ENCODE data around the gene KIF19. TPM values are rescaled to one million over a fixed set of nuclear protein-coding genes. Genes with fewer than 3 reads are reported as not detected.

KIF19 gene
- total RNA-seq, 1 donor from 2014 or later, result not detected

- TF ChIP-seq CTCF (IDR thresholded peaks at IDR 0.05), result no peak
- no peak for DNase-seq (ENCODE audit: extremely low spot score, unreplicated experiment)
- H3K27me3 Mint-ChIP-seq (ENCODE audit: unreplicated experiment), result no peaks in the 10 kb centered on the region
- H3K36me3 Mint-ChIP-seq (ENCODE audit: unreplicated experiment), result no peaks in the 10 kb centered on the region
- no peaks in the 10 kb centered on the region for H3K4me1 Mint-ChIP-seq (ENCODE audit: unreplicated experiment)
- H3K4me3 Mint-ChIP-seq (ENCODE audit: unreplicated experiment), result no peak overlapping the region
- peaks cover 5% of the 10 kb centered on the region for H3K9me3 Mint-ChIP-seq (ENCODE audit: unreplicated experiment)
- no peak overlapping the region for H3K27ac Mint-ChIP-seq (ENCODE audit: unreplicated experiment)
These were observed 11.1 kb upstream of the KIF19 start for GRCh38 chr17:74314877-74315276.

- H3K4me3 Mint-ChIP-seq (ENCODE audit: unreplicated experiment), result no peak overlapping the region
These were observed 9.8 kb upstream of the KIF19 start for GRCh38 chr17:74316220-74316619.

GRCh38 chr17:74317071-74317470, 9.0 kb upstream of the KIF19 start:
- Mint-ChIP-seq H3K4me3 (ENCODE audit: unreplicated experiment) (no peak overlapping the region), H3K36me3 (ENCODE audit: unreplicated experiment) (no peaks in the 10 kb centered on the region), H3K27me3 (ENCODE audit: unreplicated experiment) (peaks cover 5% of the 10 kb centered on the region), H3K9me3 (ENCODE audit: unreplicated experiment) (peaks cover 5% of the 10 kb centered on the region), H3K4me1 (ENCODE audit: unreplicated experiment) (no peaks in the 10 kb centered on the region), H3K27ac (ENCODE audit: unreplicated experiment) (no peak overlapping the region)
- DNase-seq (ENCODE audit: extremely low spot score, unreplicated experiment), result no peak
- no peak for TF ChIP-seq CTCF (IDR thresholded peaks at IDR 0.05)

More at GRCh38 chr17:74316220-74316619, 9.8 kb upstream of the KIF19 start:
- TF ChIP-seq CTCF (IDR thresholded peaks at IDR 0.05), result no peak
- Mint-ChIP-seq H3K4me1 (ENCODE audit: unreplicated experiment) (no peaks in the 10 kb centered on the region), H3K9me3 (ENCODE audit: unreplicated experiment) (peaks cover 5% of the 10 kb centered on the region), H3K36me3 (ENCODE audit: unreplicated experiment) (no peaks in the 10 kb centered on the region), H3K27ac (ENCODE audit: unreplicated experiment) (no peak overlapping the region), H3K27me3 (ENCODE audit: unreplicated experiment) (no peaks in the 10 kb centered on the region)
- no peak for DNase-seq (ENCODE audit: extremely low spot score, unreplicated experiment)

GRCh38 chr17:74318391-74318790, 7.6 kb upstream of the KIF19 start:
- no peak for TF ChIP-seq CTCF (IDR thresholded peaks at IDR 0.05)
- Mint-ChIP-seq H3K27me3 (ENCODE audit: unreplicated experiment) (peaks cover 9% of the 10 kb centered on the region), H3K4me3 (ENCODE audit: unreplicated experiment) (no peak overlapping the region), H3K4me1 (ENCODE audit: unreplicated experiment) (no peaks in the 10 kb centered on the region), H3K9me3 (ENCODE audit: unreplicated experiment) (no peaks in the 10 kb centered on the region), H3K27ac (ENCODE audit: unreplicated experiment) (no peak overlapping the region), H3K36me3 (ENCODE audit: unreplicated experiment) (no peaks in the 10 kb centered on the region)
- DNase-seq (ENCODE audit: extremely low spot score, unreplicated experiment), result no peak

- Mint-ChIP-seq H3K9me3 (ENCODE audit: unreplicated experiment) (no peaks in the 10 kb centered on the region), H3K36me3 (ENCODE audit: unreplicated experiment) (no peaks in the 10 kb centered on the region), H3K4me1 (ENCODE audit: unreplicated experiment) (peaks cover 2% of the 10 kb centered on the region), H3K27me3 (ENCODE audit: unreplicated experiment) (peaks cover 39% of the 10 kb centered on the region), H3K27ac (ENCODE audit: unreplicated experiment) (no peak overlapping the region), H3K4me3 (ENCODE audit: unreplicated experiment) (no peak overlapping the region)
- TF ChIP-seq CTCF (IDR thresholded peaks at IDR 0.05), result no peak
- DNase-seq (ENCODE audit: extremely low spot score, unreplicated experiment), result no peak
These were observed 1.5 kb upstream of the KIF19 start for GRCh38 chr17:74324521-74324920.
